SK-N-SH treated with all-trans-retinoic acid at 6 μM for 48 hours (cell line): ENCODE data around the gene GATC.
A peak's percentile ranks its signal among the peaks of the same experiment; 100 is the strongest.

Experiments used
- ATAC-seq: fragments of 200-7000 bp; cut with Tn5 transposase; 3 replicates; pipeline ENCODE4 v1.9.1; 2020; ENCODE audit warnings: mild to moderate bottlenecking, moderate library complexity
- ARNTL ChIP-seq: fragments of 450-650 bp; formaldehyde crosslinking; IDR thresholded peaks from 2 replicates; pipeline ENCODE4 v1.5.0; 2020; ENCODE audit warnings: low read depth, mild to moderate bottlenecking, moderate library complexity, borderline replicate concordance
- BACH2 ChIP-seq: fragments of 250-450 bp; sonication (Bioruptor Pico); IDR thresholded peaks from 2 replicates; pipeline ENCODE4 v1.9.0; 2021; ENCODE audit warnings: mild to moderate bottlenecking, borderline replicate concordance
- CSDC2 ChIP-seq: fragments of 250-450 bp; sonication (Bioruptor Pico); IDR thresholded peaks from 2 replicates; pipeline ENCODE4 v1.5.0; 2020; ENCODE audit warnings: mild to moderate bottlenecking, moderate library complexity
- CSRNP3 ChIP-seq: fragments of 250-450 bp; sonication (Bioruptor Pico); IDR thresholded peaks from 2 replicates; pipeline ENCODE4 v1.5.1; 2021; ENCODE audit warnings: mild to moderate bottlenecking, moderate library complexity
- ESRRG ChIP-seq: fragments of 250-450 bp; sonication (Bioruptor Pico); IDR thresholded peaks from 2 replicates; pipeline ENCODE4 v1.6.1; 2021; ENCODE audit warnings: mild to moderate bottlenecking
- GLIS3 ChIP-seq: fragments of 250-450 bp; sonication (Bioruptor Pico); IDR thresholded peaks from 2 replicates; pipeline ENCODE4 v1.5.0; 2020; ENCODE audit warnings: mild to moderate bottlenecking, moderate library complexity
- ISL1 ChIP-seq: fragments of 250-450 bp; sonication (Bioruptor Pico); IDR thresholded peaks from 2 replicates; pipeline ENCODE4 v2.1.2; 2022; ENCODE audit warnings: mild to moderate bottlenecking, moderate library complexity
- OSR1 ChIP-seq: fragments of 250-450 bp; sonication (Bioruptor Pico); IDR thresholded peaks from 2 replicates; pipeline ENCODE4 v1.8.0; 2022; ENCODE audit warnings: moderate library complexity, mild to moderate bottlenecking, inconsistent platforms
- PATZ1 ChIP-seq: fragments of 250-450 bp; sonication (Bioruptor Pico); IDR thresholded peaks from 2 replicates; pipeline ENCODE4 v1.8.0; 2020; ENCODE audit warnings: mild to moderate bottlenecking, moderate library complexity, borderline replicate concordance
- SNAI2 ChIP-seq: fragments of 250-450 bp; sonication (Bioruptor Pico); IDR thresholded peaks from 2 replicates; pipeline ENCODE4 v1.5.0; 2020; ENCODE audit warnings: mild to moderate bottlenecking, moderate library complexity
- TOX ChIP-seq: fragments of 250-450 bp; sonication (Bioruptor Pico); IDR thresholded peaks from 2 replicates; pipeline ENCODE4 v1.8.0; 2021; ENCODE audit warnings: mild to moderate bottlenecking, moderate library complexity, borderline replicate concordance
- TSHZ2 ChIP-seq: fragments of 250-450 bp; sonication (Bioruptor Pico); IDR thresholded peaks from 2 replicates; pipeline ENCODE4 v1.5.0; 2020; ENCODE audit warnings: mild to moderate bottlenecking, moderate library complexity
- ZFP3 ChIP-seq: fragments of 250-450 bp; sonication (Bioruptor Pico); IDR thresholded peaks from 2 replicates; pipeline ENCODE4 v1.5.0; 2020; ENCODE audit warnings: mild to moderate bottlenecking, moderate library complexity
- ZFP30 ChIP-seq: fragments of 450-650 bp; formaldehyde crosslinking; IDR thresholded peaks from 2 replicates; pipeline ENCODE4 v1.5.0; 2022; ENCODE audit warnings: mild to moderate bottlenecking, moderate library complexity
- ZNF565 ChIP-seq: fragments of 450-650 bp; formaldehyde crosslinking; conservative IDR thresholded peaks from 2 replicates; pipeline ENCODE4 v1.5.0; 2020; ENCODE audit warnings: low read depth, mild to moderate bottlenecking, moderate library complexity
- ZNF8 ChIP-seq: fragments of 450-650 bp; formaldehyde crosslinking; IDR thresholded peaks from 2 replicates; pipeline ENCODE4 v1.5.0; 2020; ENCODE audit warnings: mild to moderate bottlenecking, moderate library complexity

The GATC gene

GRCh38 chr12:120429368-120429767, 16.9 kb upstream of the GATC start (continued):
- TF ChIP-seq PATZ1 (CRISPR knock-in tag) (no peak), OSR1 (CRISPR knock-in tag) (no peak), ARNTL (CRISPR knock-in tag) (no peak), ZNF565 (no peak), ZNF8 (no peak), SNAI2 (CRISPR knock-in tag) (no peak), BACH2 (CRISPR knock-in tag) (no peak)

- ATAC-seq: no peak
- TF ChIP-seq ESRRG (CRISPR knock-in tag) (no peak), GLIS3 (no peak), TSHZ2 (CRISPR knock-in tag) (no peak)
These were observed 13.3 kb upstream of the GATC start for GRCh38 chr12:120432772-120433525.

- ATAC-seq: peak; percentile 98
- no peak for TF ChIP-seq ISL1
- TF ChIP-seq OSR1 (CRISPR knock-in tag): no peak
- no peak for TF ChIP-seq TSHZ2 (CRISPR knock-in tag)
- no peak for TF ChIP-seq TOX
- TF ChIP-seq CSRNP3: no peak
These were observed 8.3 kb upstream of the GATC start, which contains the start of gene COX6A1 for GRCh38 chr12:120437735-120438494. COX6A1 (plus strand) TSS chr12:120438113; CDS start chr12:120438127, 14 bp downstream.

- TF ChIP-seq ZFP30 (CRISPR knock-in tag): no peak
- TF ChIP-seq ZFP3 (CRISPR knock-in tag): no peak
- TF ChIP-seq CSDC2 (CRISPR knock-in tag): no peak
- no peak for TF ChIP-seq ARNTL (CRISPR knock-in tag)
- no peak for TF ChIP-seq ZNF565
- ATAC-seq: peak; percentile 10
These were observed 7.6 kb upstream of the GATC start for GRCh38 chr12:120438495-120439198.
